ENCODE data around the gene ELOVL1.
"Not testable (repeated sequence)": the region's sequence is repeated elsewhere in the genome, so short reads cannot be mapped to it uniquely, and the experiment has no call there.

Gene ELOVL1

DNA sequence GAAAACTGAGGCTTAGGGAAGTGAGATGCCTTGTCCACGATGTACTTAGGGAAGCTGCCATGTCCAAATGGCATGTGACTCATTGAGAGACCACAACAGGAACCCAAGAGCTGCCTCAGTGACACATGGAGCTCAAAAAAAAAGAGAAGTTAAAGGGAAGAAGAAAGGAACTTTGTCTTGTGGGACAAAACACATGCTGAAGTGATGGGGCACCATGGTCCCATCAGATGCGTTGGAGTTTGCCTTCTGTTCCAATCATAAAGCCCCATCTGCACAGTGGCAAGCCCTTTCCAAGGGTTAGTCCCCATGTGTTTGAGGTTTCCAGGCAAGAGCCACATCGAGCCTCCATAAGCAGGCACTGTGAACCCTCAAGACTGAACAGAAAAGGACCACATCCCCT is 13.8 kb upstream of the ELOVL1 start:
- DNase-seq (ENCODE audit: low read depth in 2 of 2) = no peak

DNA sequence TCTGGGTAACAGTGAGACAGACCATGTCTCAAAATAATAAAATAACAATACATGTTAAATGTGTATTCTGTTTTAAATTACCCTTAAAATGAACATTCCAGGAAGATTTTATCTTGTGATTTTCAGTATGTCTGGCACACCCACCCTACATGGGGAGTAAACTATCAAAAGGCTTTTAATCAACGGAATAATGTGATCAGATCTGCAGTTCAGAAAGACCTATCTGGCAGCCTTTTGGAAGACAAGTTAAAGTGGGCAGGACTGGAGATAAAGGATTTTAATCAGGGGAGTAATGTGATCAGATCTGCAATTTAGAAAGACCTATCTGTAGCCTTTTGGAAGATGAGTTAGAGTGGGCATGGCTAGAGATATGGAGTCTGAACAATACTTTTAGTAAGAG is 11.7 kb upstream of the ELOVL1 start:
- DNase-seq (ENCODE audit: low read depth in 2 of 2) = no peak

DNA sequence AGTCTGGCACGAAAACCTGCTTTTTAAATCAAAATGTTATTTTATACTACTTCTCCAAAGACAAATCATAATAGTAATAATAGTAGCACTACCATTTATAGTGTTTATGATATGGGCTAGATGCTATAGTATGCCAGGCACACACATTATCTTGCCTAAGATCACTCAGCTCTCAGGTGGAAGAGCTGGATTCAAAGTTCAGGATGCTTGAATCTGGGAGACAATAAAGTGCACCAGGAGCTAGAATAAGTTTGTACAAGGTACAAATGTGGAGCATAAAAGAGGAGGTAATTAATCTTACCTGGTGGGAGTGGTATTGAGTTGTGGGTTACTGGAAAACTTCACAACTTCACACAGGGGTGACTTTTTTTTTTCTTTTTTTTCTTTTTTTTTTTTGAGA is 10.0 kb upstream of the ELOVL1 start:
- DNase-seq (ENCODE audit: low read depth in 2 of 2) = no peak

DNA sequence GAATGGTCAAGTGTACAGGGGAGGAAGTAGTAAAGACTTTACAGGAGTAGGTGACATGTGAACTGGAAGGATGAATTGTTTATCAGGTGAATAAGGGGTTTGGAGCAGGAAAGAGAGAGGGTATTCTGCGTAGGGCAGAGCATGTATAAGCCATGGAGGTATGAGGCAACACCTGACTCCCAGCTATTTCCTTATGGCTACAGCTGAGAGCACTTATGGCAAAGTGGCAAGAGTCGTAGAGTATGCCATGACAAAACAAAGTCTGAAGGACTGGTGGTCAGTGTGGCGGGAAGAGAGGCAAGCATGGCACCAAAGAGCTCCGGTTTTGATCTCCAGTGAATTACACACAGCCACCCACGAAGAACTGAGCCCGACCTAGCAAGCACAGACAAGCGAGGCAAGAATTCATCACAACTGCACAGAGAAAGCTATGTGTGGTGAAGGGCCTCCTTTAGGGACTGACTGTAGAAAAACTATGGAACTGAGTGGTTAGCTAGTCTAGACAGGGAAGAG is 9.0 kb upstream of the ELOVL1 start:
- no peak for DNase-seq (ENCODE audit: low read depth in 2 of 2)

DNA sequence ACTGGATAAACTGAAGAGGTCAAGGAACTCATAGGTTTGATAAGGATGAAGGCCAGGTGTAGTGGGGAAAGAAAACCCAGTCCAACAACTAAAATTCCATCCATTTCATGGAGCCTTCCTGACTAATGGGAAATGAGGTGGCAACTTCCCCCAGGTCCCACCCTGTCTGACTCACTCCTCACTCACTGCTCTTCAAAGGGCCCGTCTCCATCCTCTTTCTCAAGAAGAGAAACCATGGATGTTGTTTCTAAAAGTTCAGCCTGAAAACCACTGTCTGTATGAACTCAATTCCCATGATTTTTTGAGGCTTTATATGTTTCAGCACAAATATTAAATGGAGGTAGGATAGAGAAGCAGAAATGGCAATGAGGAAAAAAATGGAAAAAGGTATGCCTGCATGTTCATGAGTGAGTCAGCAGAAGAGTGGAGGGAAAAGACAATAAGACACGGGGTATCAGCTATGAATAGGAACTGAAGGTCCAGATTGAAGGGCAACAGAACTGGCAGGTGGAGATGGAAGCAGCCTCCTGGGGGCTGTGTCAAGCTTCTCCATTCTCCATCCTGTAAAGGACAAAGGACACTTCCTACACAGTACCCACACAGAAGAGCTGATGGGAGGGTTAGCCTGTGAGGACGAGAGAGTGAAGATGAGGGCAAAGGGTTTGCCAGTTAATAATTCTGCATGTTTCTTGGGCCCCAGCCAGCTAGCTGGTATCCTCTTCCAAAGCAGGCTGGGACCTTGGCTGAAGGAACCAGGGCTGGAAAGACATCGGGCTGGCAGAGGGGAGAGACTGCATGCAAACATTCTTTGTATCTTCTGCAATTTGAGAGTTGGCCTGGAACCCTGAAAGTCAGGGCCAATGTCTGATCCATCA is 5.5 kb upstream of the ELOVL1 start:
- no peak for DNase-seq (ENCODE audit: low read depth in 2 of 2)

DNA sequence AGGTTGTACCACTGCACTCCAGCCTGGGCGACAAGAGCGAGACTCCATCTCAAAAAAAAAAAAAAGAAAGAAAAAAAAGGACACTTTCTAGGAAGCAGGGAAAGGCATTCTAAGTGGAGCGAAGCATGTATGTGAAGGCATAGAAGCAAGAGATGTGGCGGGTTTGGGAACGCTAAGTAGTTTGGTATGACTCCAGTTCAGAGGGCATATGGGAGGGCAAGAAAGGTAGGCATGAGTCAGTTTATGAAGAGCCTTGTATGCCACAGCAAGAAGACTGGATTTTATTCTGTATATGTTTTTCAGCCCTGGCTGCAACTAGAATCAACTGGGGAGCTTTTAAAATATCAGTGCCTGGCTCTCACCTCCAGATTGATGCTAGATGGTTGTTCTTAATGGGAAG is 4.4 kb upstream of the ELOVL1 start:
- no peak for DNase-seq (ENCODE audit: low read depth in 2 of 2)

DNA sequence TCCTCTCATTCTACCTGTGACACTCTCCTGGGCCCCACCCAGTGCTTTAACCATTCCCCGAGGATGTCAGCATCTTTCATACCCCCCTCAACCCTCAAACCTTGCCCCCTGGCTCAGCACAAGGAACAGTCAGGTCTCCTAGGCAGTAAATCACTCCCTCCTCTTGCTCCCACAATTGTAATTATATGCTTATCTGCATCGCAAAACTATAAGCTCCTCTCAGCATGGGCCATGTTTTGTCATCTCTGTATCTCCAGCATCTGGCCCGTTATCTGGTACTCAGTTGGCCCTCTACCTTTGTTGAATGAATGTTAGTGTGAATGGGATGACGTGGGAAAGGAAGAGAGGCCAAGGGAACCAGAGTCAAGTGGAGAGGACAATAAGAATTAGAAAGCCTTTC is 2.8 kb upstream of the ELOVL1 start:
- DNase-seq (ENCODE audit: low read depth in 2 of 2) = no peak

DNA sequence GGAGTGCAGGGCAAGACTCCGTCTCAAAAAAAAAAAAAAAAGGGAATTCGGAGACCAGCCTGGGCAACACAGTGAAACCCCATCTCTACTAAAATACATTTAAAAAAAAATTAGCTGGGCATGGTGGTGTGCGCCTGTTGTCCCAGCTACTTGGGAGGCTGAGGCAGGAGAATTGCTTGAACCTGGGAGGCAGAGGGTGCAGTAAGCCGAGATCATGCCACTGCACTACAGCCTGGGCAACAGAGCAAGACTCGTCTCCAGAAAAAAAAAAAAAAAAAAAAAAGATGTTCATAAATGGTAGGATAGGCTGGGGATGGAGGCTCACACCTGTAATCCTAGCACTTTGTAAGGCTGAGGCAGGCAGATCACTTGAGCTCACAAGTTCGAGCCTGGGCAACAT is 2.0 kb upstream of the ELOVL1 start:
- DNase-seq (ENCODE audit: low read depth in 2 of 2) = not testable (repeated sequence)

DNA sequence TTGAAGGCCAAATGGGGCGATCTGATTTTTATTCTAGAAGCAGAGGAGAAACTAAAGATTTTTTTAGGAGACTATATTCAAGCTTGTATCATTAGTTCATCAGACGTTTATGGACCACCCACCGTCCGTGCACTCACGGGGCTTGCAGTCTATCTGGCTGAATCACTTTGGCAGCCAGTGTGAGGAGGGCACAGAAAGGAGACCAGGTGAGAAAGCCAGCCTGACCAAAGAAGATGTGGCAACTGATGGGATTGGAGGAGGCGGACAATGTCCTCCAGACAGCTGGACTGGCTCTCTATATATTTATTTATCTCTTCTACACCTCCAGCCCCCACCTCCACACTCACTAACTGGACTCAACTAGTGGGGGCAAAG is 822 bp upstream of the ELOVL1 start:
- no peak for DNase-seq (ENCODE audit: low read depth in 2 of 2)

DNA sequence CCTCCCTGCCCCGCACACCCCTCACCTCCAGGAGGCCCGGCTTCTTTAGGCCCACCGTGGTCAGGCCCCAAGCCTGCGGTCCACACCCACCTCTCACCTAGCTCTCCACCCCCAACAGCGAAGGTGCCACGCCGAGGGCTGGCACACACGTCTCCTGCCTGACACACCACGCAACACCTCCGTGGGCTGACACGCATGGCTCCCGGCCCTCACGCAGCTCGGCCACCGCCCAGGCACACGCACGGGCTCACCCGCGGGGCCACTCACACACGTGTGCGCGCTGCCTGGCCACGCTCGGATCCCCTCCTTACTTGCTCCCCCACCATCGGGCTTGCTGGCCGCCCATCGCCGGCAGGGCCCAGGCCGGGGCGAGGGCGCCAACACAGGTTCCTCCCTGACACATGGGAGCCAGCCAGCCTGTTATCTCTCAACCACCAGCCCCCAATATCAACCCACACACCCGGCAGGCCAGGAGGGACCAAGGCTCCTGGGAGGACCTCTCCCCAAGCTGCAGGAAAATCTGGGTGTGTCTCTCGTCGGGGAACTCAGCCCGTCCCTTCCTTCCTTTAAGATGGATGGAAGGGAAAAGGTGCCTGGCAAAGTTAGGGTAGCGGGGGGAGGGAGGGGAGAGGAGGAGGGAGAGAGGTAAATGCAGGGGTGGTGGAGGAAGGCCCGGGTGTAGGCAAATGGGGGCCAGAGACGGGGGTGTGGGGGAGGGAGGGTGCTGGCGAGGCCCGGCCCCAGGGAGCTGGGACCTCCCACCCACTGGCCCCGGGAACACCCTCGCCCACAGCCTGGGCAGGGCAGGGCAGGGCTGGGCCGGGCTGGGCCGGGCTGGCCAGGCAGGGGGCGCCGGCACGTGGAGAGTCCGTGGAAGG is 546 bp downstream of the ELOVL1 start:
- peak; percentile 37 to 52 for DNase-seq (ENCODE audit: low read depth in 2 of 2)

DNA sequence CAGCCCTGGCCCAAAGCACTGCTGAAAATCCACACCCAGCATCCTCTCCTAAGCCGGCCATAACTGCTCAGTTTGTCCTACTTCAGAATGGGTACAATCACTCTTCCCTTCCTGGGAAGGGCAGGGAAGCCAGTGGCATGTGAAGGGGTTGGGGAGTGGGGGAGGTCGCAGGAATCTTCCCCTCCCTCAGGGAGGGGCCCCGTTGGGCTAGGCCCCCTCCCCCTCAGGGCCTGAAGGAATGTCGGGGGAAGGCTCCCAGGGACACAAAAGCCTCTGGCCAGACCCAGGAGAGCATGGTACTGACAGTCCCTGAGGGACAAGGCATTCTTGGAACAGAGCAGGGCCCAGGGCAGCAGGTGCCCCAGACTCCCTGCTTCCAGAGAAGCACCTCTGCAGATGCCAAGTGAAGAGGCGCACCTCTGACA is 1.2 kb downstream of the ELOVL1 start:
- no peak for DNase-seq (ENCODE audit: low read depth in 2 of 2)

DNA sequence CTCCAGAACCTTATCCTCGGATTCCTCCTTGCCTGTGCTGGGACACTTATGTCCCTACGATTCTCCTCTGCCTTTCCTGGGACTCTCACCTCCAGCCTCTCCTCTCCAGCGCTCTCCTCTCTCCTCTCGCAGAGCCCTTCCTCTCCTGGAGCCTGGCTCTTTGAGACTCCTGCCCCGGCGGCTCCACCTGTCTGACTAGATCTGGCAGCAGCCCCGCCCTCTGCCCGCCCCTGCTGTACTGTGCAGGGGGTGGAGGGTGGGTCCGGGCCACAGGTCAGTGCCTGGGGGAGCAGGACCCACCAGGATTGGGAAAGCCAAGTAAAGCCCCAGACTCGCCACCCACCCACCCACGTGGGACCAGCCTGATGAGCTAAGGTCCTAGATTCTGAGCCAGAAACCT is 1.6 kb downstream of the ELOVL1 start:
- DNase-seq (ENCODE audit: low read depth in 2 of 2) = no peak

DNA sequence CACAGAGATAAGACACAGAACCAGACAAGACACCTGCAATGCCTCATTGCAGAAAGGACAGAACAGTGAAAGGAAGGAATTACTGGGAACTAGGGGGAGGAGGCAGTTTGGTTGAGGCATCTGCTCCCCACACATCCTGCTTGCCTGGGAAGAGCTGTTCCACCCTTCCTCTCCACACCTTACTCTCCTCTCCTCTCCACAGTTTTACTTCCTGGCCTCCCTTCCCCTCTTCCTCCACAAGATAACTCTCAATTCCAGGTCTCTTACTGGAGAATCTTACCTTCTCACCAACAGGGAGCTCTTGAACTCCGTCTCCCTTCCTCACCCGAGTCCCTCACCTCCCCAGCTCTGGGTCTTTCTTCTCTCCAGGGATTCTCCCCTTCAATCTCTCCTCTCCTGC is 2.1 kb downstream of the ELOVL1 start:
- DNase-seq (ENCODE audit: low read depth in 2 of 2) = no peak

DNA sequence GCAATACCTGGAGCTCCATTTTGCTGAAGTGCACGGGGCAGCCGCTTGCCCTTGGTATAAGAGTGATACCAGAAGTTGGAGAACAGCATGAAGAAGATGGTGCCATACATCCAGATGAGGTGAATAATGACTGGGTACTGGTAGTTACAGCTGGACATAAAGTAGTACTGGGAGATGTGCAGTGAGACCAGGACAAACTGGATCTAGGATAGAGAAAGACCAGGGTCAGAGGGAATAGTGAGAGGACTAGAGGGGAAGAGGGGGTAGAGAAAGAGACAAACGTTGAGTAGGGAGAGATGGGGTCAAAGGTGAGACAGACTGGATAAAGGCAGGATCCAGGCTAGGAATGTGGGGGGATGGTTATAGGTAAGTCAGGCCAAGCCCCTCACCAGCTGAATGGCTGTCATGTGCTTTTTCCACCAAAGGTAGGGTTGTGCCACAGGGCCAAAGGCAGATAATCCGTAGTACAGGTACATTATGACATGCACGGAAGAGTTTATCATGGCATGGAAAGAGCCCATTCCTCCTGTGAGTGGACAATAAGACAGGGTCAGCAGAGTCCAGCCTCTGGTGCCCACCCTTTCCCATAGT is 3.8 kb downstream of the ELOVL1 start:
- no peak for DNase-seq (ENCODE audit: low read depth in 2 of 2)

DNA sequence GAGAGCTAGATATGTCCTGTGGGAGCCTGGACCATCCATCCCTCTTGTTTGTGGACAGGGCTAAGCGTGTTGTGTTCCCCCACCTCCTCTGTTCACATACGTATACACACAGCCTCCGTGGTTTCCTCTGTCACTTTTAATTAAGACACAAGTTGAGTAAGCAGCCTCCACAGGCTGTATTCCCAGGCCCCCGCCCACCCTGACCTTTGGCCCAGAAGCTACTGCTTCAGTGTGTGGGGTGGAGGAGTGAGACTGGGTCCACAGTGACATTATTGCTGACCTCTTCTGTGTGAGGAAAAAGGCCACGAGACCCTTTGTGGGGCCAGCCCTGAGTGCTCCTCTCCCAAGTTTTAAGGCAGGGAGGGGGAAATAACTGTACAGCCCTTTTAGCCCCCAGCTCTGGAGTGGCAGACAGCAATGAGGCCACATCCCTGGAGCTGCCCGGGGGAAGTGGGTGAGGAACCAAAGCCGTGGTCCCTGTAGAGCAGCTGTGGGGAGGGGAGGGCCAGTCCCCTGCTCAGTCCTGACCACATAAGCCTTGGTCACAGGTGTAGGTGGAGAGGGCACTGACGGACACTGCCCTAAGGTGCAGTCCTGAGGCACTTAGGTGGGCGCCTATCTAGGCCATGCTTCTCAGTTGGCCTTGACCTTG is 4.4 kb downstream of the ELOVL1 start:
- DNase-seq (ENCODE audit: low read depth in 2 of 2) = no peak

DNA sequence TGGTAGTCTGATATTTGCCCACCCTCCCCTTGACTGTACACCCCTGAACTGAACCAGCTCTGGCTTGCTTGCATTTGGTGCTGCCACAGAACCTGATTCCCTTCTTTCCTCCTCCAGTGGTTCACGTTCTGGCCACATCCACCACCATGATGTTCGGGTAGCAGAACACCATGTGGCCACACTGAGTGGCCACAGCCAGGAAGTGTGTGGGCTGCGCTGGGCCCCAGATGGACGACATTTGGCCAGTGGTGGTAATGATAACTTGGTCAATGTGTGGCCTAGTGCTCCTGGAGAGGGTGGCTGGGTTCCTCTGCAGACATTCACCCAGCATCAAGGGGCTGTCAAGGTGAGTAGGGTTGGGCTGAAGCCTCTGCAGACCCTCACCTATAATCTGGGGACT is 7.2 kb downstream of the ELOVL1 start:
- DNase-seq (ENCODE audit: low read depth in 2 of 2) = no peak

DNA sequence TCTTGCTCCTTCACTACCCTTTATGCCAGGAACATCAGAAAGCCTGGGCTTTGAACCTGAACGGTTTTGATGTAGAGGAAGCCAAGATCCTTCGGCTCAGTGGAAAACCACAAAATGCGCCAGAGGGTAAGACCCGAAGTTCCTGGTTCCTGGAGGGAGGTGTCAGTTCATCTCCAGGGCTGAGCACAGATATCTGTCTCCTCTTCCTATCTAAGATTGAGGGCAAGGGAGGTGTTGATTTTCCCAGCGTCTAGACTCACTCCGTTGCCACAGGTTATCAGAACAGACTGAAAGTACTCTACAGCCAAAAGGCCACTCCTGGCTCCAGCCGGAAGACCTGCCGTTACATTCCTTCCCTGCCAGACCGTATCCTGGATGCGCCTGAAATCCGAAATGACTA is 8.1 kb downstream of the ELOVL1 start:
- DNase-seq (ENCODE audit: low read depth in 2 of 2) = no peak

DNA sequence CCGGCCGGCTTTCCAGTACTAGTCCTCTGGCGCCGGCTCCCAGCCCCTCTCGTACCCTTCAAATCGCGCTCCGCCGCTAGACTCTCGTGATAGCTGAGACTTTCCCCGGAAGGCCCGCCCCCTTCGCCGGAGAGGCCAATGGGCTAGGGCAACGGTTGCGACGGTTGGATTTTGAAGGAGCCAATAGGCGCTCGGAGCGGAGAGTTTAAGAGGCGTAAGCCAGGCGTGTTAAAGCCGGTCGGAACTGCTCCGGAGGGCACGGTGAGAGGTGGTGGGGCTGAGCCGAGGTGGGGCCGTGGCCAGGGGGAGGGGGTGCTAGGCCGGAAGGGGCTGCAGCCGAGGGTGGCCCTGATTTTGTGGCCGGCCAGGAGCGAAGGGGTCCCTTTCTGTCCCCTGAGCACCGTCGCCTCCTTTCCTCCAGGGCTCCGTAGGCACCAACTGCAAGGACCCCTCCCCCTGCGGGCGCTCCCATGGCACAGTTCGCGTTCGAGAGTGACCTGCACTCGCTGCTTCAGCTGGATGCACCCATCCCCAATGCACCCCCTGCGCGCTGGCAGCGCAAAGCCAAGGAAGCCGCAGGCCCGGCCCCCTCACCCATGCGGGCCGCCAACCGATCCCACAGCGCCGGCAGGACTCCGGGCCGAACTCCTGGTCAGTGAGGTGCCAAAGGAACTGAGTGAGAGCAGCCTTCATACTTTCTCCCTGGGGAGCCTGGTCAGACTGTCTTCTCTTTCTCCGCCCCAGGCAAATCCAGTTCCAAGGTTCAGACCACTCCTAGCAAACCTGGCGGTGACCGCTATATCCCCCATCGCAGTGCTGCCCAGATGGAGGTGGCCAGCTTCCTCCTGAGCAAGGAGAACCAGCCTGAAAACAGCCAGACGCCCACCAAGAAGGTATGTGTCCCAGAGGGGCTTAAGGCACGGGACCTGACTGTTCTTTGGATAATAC is 8.8 kb downstream of the ELOVL1 start, which contains the start of gene CDC20:
TSS of gene CDC20 (plus strand) at position 236 of the 948 bp plus-strand sequence. CDS start at position 471, 235 bp downstream.
- DNase-seq (ENCODE audit: low read depth in 2 of 2) = peak; percentile 99

DNA sequence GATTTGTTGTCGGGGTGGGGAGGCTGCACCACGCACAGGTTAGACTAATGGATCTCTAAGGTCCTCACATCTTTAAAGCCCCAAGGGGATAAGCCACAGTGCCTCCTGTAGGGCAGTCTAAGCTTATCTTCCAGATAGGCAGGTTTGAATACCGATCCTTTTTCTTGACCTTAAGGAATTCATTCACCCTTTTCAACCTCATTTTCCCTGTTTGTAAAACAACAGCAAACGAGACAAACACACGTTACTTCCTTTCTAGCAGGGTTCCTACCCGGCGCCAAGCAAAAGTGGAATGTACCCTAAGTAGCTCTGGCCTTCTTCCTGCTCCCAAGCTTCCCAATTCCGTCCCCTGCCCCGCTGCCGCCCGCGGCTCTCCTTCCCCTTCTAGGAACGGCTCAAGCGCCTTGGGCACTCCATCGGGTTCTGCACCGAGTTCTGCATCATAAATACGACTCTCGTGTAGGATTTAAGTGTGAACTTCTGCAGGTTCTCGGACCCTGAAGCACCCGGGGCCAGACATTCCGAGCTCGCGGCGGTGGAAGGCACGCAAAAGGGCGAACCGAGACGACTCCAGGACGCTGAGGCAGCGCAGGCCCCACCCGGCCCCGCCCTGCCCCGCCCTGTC is 9.6 kb downstream of the ELOVL1 start:
- DNase-seq (ENCODE audit: low read depth in 2 of 2) = no peak

DNA sequence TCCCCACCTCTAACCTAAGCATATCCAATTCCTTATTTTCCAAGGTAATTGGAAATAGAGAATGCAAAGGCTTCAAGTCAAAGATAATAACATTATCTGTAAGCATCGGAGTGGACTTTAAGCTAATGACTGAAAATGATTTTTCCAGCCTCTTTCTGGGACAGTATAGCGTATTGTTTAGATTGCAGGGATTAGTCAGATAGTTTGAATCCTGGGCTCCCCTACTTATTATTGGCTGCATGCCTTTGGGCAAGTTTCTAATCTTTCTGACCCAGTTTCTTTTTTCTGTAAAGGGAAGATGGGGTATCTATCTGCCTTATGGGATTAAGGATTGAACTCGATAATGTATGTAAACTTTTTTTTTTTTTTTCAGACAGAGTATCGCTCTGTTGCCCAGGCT is 10.6 kb downstream of the ELOVL1 start:
- no peak for DNase-seq (ENCODE audit: low read depth in 2 of 2)

All from stimulated activated CD8-positive, alpha-beta memory T cell treated with anti-CD3 and anti-CD28 coated beads, Interleukin-2, amount 100 ng/mL, for 48 hours (primary cell).